ENCODE measurements around the gene FAM168A. TPM values are rescaled to one million over a fixed set of nuclear protein-coding genes. Genes with fewer than 3 reads are reported as not detected.

The FAM168A gene
- total RNA-seq, 2 experiments from 2014 or later: 12.7 to 17.5 TPM

DNA sequence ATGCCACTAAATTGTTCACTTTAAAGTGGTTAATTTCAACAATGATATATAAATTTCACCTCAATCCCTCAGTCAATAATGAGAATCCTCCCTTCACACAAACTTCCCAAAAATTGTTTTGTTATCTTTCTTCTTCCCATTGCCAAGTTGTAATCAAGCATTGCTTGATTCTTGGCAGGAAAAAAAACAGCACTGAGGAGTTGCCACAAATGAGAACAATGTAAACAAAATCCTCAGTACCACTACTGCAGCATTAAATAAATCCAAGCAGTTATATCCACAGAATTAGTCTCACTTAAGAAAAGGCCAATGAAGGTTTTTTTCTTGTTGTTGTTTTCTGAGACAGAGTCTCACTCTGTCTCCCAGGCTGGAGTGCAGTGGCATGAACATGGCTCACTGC, 38.2 kb downstream of the FAM168A start:
- CTCF ChIA-PET: interaction anchor here (0.6 to 0.7 kb wide), 2 partner anchors 55 to 175 kb away, joined by 3 read pairs; no protein-coding TSS in a partner anchor
- DNase-seq (no peak), ATAC-seq (no peak)
- H3K36me3 Mint-ChIP-seq (ENCODE audit: low read depth): peaks cover 8% of the 10 kb centered on the region
- no peaks in the 10 kb centered on the region for H3K27me3 Mint-ChIP-seq
- POLR2A ChIA-PET: no interaction called here
- no peaks in the 10 kb centered on the region for H3K9me3 Mint-ChIP-seq (ENCODE audit: low read depth)
- intact Hi-C loops (cut with DNase I, micrococcal nuclease): no loop called here
- no peak overlapping the region for H3K27ac Mint-ChIP-seq
- no peak overlapping the region for H3K4me3 Mint-ChIP-seq
- H3K4me1 Mint-ChIP-seq: no peaks in the 10 kb centered on the region

- Mint-ChIP-seq H3K4me1 (peaks cover under 1% of the 10 kb centered on the region), H3K27ac (no peak overlapping the region), H3K9me3 (ENCODE audit: low read depth) (no peaks in the 10 kb centered on the region), H3K4me3 (no peak overlapping the region), H3K27me3 (no peaks in the 10 kb centered on the region), H3K36me3 (ENCODE audit: low read depth) (peaks cover 9% of the 10 kb centered on the region)
- CTCF ChIA-PET: interaction anchor here (0.6 kb wide), 1 partner anchor 51 kb away, joined by 3 read pairs; no protein-coding TSS in a partner anchor
- intact Hi-C loops (cut with DNase I, micrococcal nuclease): no loop called here
- POLR2A ChIA-PET: no interaction called here
- no peak for DNase-seq
- ATAC-seq: no peak
These were observed 40.9 kb downstream of the FAM168A start for GRCh38 chr11:73556966-73557365.

DNA sequence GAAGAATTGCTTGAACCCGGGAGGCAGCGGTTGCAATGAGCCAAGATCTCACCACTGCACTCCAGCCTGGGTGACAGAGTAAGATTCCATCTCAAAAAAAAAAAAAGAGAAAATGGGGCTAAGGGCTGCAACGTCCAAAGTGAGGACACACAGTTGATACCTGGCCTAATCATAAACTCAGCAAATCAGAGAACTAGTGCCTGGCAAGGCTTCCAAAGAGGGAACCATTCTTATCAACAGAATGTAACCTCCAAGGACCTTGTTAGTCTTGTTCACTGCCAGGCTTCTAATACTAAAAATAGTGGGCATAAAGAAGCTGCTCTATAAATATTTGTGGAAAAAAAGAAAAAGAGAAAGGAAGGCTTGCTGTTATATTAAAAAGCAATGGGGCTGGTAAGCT, 42.3 kb downstream of the FAM168A start:
- ChIA-PET CTCF (interaction anchor here (0.6 kb wide), 1 partner anchor 141 kb away, joined by 3 read pairs; no protein-coding TSS in a partner anchor), POLR2A (no interaction called here)
- DNase-seq (no peak), ATAC-seq (no peak)
- Mint-ChIP-seq H3K27me3 (no peaks in the 10 kb centered on the region), H3K4me1 (peaks cover 13% of the 10 kb centered on the region), H3K4me3 (no peak overlapping the region), H3K27ac (no peak overlapping the region), H3K9me3 (ENCODE audit: low read depth) (no peaks in the 10 kb centered on the region), H3K36me3 (ENCODE audit: low read depth) (peaks cover 9% of the 10 kb centered on the region)
- intact Hi-C loops (cut with DNase I, micrococcal nuclease): no loop called here

DNA sequence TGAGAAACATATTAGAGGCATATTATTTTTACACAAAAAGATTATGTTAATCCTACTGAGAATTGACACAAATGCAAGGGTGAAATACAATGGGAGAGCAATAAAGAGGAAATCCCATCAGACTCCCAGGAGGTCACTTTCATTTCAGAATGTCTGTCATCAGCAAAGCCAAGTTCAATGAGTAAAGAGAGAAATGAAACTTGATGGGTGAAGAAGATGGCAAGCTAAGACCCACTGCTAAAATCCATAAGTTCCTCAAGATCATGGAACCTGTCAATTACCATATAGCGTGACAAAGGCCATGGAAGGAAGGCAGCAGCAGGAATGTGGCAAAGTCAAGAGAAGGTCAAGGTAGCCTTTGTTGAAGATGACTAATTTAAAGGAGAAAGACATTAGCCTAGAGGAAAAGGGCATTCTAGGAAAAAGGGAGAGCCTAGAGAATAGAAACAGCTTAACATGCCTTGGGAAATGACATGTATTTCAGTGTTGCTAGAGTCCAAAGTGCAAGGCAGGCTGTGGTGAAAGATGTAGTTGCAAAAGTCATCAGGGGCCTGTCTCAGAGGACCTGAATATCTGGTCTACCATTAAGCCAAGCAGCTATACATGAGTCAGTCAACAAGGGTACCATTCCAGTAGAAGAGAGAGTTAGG, 43.1 kb downstream of the FAM168A start:
- Mint-ChIP-seq H3K36me3 (ENCODE audit: low read depth) (peaks cover 9% of the 10 kb centered on the region), H3K9me3 (ENCODE audit: low read depth) (no peaks in the 10 kb centered on the region), H3K4me1 (peaks cover 18% of the 10 kb centered on the region), H3K27ac (no peak overlapping the region), H3K27me3 (no peaks in the 10 kb centered on the region), H3K4me3 (no peak overlapping the region)
- DNase-seq: no peak
- ChIA-PET POLR2A (no interaction called here), CTCF (no interaction called here)
- intact Hi-C loops (cut with DNase I, micrococcal nuclease): no loop called here
- no peak for ATAC-seq

- ATAC-seq: no peak
- Mint-ChIP-seq H3K27ac (no peak overlapping the region), H3K4me1 (peaks cover 18% of the 10 kb centered on the region), H3K36me3 (ENCODE audit: low read depth) (peaks cover 7% of the 10 kb centered on the region), H3K4me3 (no peak overlapping the region), H3K9me3 (ENCODE audit: low read depth) (no peaks in the 10 kb centered on the region), H3K27me3 (no peaks in the 10 kb centered on the region)
- ChIA-PET CTCF (no interaction called here), POLR2A (no interaction called here)
- no peak for DNase-seq
- intact Hi-C loops (cut with DNase I, micrococcal nuclease): no loop called here
These were observed 44.6 kb downstream of the FAM168A start for GRCh38 chr11:73553266-73553665.

- H3K27me3 Mint-ChIP-seq: no peaks in the 10 kb centered on the region
- intact Hi-C loops (cut with DNase I, micrococcal nuclease): no loop called here
- ATAC-seq (no peak), DNase-seq (no peak)
- ChIA-PET CTCF (interaction anchor here (1.0 to 1.5 kb wide), 4 partner anchors 11 to 74 kb away, joined by 3 to 4 read pairs (median 3); no protein-coding TSS in a partner anchor), POLR2A (no interaction called here)
- H3K9me3 Mint-ChIP-seq (ENCODE audit: low read depth): no peaks in the 10 kb centered on the region
- H3K27ac Mint-ChIP-seq: no peak overlapping the region
- H3K4me3 Mint-ChIP-seq: no peak overlapping the region
- peaks cover 2% of the 10 kb centered on the region for H3K36me3 Mint-ChIP-seq (ENCODE audit: low read depth)
- peaks cover 20% of the 10 kb centered on the region for H3K4me1 Mint-ChIP-seq
These were observed 46.2 kb downstream of the FAM168A start for GRCh38 chr11:73551677-73552076.

DNA sequence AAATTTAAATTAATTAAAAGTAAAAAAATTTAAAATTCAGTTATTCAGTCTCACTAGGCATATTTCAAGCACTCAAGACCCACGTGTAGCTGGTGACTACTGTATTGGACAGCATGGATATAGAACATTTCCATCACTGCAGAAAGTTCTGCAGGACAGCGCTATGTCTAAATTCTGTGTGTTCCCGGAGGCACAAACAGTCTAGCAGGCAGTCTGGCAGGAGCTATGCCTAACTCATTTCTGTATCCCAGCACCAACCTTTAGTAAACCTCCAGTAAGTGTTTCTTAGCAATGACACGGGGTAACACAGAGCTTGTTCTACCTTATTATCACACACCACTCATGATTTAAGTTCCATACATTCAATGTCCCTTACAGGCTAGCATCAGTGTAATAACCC, 48.5 kb downstream of the FAM168A start:
- intact Hi-C loops (cut with DNase I, micrococcal nuclease): no loop called here
- ChIA-PET POLR2A (no interaction called here), CTCF (interaction anchor here (1.0 to 2.1 kb wide), 3 partner anchors 10 to 76 kb away, joined by 3 to 8 read pairs (median 3); no protein-coding TSS in a partner anchor)
- peaks cover 20% of the 10 kb centered on the region for H3K4me1 Mint-ChIP-seq
- no peaks in the 10 kb centered on the region for H3K27me3 Mint-ChIP-seq
- ATAC-seq: no peak
- no peak overlapping the region for H3K4me3 Mint-ChIP-seq
- no peaks in the 10 kb centered on the region for H3K9me3 Mint-ChIP-seq (ENCODE audit: low read depth)
- H3K27ac Mint-ChIP-seq: no peak overlapping the region
- no peak for DNase-seq
- no peaks in the 10 kb centered on the region for H3K36me3 Mint-ChIP-seq (ENCODE audit: low read depth)

DNA sequence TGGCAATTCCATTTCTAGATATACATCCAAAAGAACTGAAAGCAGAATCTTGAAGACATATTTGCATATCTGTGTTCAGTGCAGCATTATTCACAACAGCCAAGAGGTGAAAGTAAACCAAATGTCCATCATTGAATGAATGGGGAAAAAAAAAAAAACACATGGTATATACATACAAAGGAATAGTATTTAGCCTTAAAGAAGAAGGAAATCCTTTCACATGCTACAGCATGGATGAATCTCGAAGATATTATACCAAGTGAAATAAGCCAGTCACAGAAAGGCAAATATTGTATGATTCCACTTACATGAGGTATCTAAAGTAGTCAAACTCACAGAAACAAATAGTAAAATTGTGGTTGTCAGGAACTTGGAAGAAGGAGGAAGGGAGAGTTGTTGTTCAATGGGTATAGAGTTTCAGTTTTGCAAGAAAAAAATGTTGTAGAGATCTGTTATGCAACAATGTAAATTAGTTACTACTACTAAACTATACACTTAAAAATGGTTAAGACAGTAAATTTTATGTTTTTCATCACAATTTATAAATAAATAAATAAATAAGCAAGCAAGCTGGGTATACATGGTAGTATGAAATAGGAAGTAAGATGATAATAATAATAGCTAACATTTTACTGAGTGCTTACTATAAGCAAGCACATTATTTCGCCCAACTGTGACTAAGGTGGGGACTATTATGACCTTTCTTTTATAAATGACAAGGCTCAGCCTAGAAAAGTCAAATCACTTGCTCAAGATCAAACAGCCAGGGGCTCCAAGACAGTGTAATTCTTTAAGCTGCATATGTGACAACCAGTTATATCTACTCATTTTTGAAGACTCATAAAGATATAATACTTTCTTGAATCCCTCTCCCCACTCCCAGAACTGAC, 50.0 kb downstream of the FAM168A start:
- H3K4me1 Mint-ChIP-seq: peaks cover 20% of the 10 kb centered on the region
- POLR2A ChIA-PET: no interaction called here
- intact Hi-C loops (cut with DNase I, micrococcal nuclease): no loop called here
- no peaks in the 10 kb centered on the region for H3K27me3 Mint-ChIP-seq
- H3K4me3 Mint-ChIP-seq: no peak overlapping the region
- no peak for DNase-seq
- ATAC-seq: no peak
- CTCF ChIA-PET: interaction anchor here (0.6 to 1.1 kb wide), 2 partner anchors 10 to 33 kb away, joined by 3 read pairs; no protein-coding TSS in a partner anchor
- no peaks in the 10 kb centered on the region for H3K9me3 Mint-ChIP-seq (ENCODE audit: low read depth)
- no peak overlapping the region for H3K27ac Mint-ChIP-seq
- H3K36me3 Mint-ChIP-seq (ENCODE audit: low read depth): no peaks in the 10 kb centered on the region

DNA sequence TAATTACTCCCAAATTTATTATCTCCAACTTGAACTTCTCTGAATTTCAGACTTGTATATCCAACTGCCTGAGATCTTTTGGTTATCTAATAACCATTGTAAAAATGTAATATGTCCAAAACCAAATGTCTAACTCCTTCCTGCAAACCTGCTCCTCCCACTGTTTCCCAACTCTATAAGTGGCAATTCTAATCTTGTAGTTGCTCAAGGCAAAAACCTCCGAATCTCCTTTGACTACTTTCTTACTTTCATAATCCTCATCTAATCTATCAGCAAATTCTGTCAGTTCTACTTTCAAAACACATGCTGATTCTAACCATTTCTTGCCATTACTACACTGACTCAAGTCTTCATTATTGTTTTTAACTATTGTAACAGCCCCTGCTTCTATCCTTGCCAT, 55.7 kb downstream of the FAM168A start:
- intact Hi-C loops (cut with DNase I, micrococcal nuclease): no loop called here
- ChIA-PET POLR2A (no interaction called here), CTCF (no interaction called here)
- ATAC-seq (no peak), DNase-seq (no peak)
- Mint-ChIP-seq H3K27ac (no peak overlapping the region), H3K4me1 (peaks cover 28% of the 10 kb centered on the region), H3K27me3 (no peaks in the 10 kb centered on the region), H3K4me3 (no peak overlapping the region), H3K9me3 (ENCODE audit: low read depth) (no peaks in the 10 kb centered on the region), H3K36me3 (ENCODE audit: low read depth) (no peaks in the 10 kb centered on the region)

DNA sequence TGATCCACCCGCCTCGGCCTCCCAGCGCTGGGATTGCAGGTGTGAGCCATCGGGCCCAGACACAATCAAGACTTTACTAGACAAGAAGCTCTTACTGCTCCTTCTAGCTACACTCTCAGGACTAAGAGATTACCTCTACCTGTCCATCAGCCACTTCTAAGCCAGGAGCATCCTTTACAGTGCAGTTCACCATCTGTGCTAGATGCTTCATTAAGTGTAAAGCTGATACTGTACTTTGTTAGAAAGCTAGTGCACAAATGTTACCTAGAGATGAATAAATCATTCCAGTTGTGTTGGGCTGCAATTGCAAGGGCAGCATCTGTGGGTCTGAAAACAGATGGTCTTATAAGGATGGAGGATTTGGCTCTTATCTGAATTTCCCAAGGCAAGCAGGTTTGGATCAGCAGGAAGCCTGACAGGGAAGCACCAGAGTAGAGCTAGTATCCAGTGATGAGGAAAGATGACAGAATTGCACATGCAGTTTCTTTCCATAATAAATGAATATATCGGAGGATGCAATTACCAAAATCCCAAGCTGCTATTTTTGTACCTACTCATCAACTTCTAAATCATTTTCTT, 58.3 kb downstream of the FAM168A start:
- intact Hi-C loops (cut with DNase I, micrococcal nuclease): no loop called here
- ChIA-PET POLR2A (no interaction called here), CTCF (interaction anchor here (0.7 to 1.9 kb wide), 4 partner anchors 10 to 122 kb away, joined by 3 to 5 read pairs (median 4); no protein-coding TSS in a partner anchor)
- H3K27me3 Mint-ChIP-seq: no peaks in the 10 kb centered on the region
- H3K4me1 Mint-ChIP-seq: peaks cover 28% of the 10 kb centered on the region
- no peak overlapping the region for H3K27ac Mint-ChIP-seq
- no peaks in the 10 kb centered on the region for H3K36me3 Mint-ChIP-seq (ENCODE audit: low read depth)
- DNase-seq (no peak), ATAC-seq (no peak)
- no peaks in the 10 kb centered on the region for H3K9me3 Mint-ChIP-seq (ENCODE audit: low read depth)
- H3K4me3 Mint-ChIP-seq: no peak overlapping the region

GRCh38 chr11:73538381-73538872, 59.5 kb downstream of the FAM168A start:
- intact Hi-C loops (cut with DNase I, micrococcal nuclease): no loop called here
- H3K9me3 Mint-ChIP-seq (ENCODE audit: low read depth): no peaks in the 10 kb centered on the region
- ChIA-PET POLR2A (interaction anchor here (0.6 kb wide), 1 partner anchor 255 kb away, joined by 4 read pairs; no protein-coding TSS in a partner anchor), CTCF (interaction anchor here (0.9 to 1.9 kb wide), 5 partner anchors 19 to 123 kb away, joined by 3 to 5 read pairs (median 3); no protein-coding TSS in a partner anchor)
- ATAC-seq (peak; percentile 97), DNase-seq (peak; percentile 34)
- no peak overlapping the region for H3K4me3 Mint-ChIP-seq
- peak overlapping the region; percentile 56 for H3K27ac Mint-ChIP-seq
- H3K4me1 Mint-ChIP-seq: peaks cover 28% of the 10 kb centered on the region
- no peaks in the 10 kb centered on the region for H3K27me3 Mint-ChIP-seq
- H3K36me3 Mint-ChIP-seq (ENCODE audit: low read depth): no peaks in the 10 kb centered on the region
